Measurements from ENCODE around the gene IRS1. TPM values are rescaled to one million over a fixed set of nuclear protein-coding genes. Genes with fewer than 3 reads are reported as not detected.

The IRS1 gene
- total RNA-seq, 3 donors from 2014 or later, result 8.1 to 29.0 (median 13.5) TPM

DNA sequence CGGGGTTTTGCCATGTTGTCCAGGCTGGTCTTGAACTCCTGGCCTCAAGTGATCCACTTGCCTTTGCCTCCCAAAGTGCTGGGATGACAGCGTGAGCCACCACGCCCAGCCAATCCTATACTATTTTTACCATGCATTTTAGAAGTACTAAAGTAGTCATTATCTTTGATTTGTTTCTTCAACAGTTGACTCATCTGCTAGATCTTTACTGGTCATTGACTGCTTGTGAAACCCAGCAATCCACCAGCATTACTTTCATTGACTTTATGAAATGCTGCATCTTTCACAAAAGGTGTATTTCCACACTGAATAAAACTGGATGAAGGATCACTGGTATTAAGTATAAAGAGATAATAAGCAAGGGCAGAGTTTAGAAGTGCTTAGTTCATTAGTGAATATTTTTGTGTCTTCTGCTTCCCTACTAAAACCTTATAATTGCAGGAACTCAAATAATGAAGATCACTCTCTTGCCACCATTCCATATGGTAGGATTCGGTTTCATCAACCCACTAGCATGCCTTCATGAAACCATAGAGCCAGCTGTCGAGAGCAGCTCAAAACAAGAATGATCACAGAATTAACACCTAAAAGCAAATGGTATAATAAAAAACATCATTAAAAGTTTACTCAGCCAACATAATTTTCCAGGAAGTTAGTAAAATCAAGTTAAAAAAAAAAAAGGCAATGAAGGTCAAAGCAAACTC, 33.1 kb downstream of the IRS1 start:
- Histone ChIP-seq H3K9me3 (no peaks in the 10 kb centered on the region), H3K4me3 (no peak overlapping the region), H3K4me1 (ENCODE audit: low read depth) (peaks cover 4% of the 10 kb centered on the region), H3K36me3 (ENCODE audit: low read depth) (no peaks in the 10 kb centered on the region)
- ATAC-seq (no peak), DNase-seq (no peak)
- no peak for TF ChIP-seq CTCF (IDR thresholded peaks at IDR 0.05)
- intact Hi-C loops (cut with DNase I, micrococcal nuclease), result no loop called here

DNA sequence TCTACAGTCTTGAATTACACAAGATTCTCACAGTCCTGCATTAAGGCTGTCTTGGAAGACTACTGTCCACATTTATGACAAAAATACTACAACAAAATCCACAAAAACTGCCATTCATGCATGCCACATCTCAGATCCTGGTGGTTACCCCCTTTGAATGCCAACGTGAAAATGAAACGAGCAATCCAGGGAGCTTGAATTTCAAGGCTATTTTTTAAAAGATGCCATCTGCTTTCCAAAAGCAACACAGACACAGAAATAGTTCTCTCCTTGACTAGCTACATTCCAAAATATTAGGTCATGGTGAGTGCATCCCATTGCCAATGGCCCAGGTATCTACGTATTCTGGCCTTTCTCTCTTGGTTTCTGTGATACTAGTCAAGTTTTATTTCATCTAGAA, 36.3 kb downstream of the IRS1 start:
- H3K4me3 ChIP-seq, result no peak overlapping the region
- DNase-seq (no peak), ATAC-seq (no peak)
- TF ChIP-seq CTCF (IDR thresholded peaks at IDR 0.05), result no peak
- H3K4me1 ChIP-seq (ENCODE audit: low read depth), result no peaks in the 10 kb centered on the region
- intact Hi-C loops (cut with DNase I, micrococcal nuclease), result no loop called here
- no peaks in the 10 kb centered on the region for H3K36me3 ChIP-seq (ENCODE audit: low read depth)
- no peaks in the 10 kb centered on the region for H3K9me3 ChIP-seq

DNA sequence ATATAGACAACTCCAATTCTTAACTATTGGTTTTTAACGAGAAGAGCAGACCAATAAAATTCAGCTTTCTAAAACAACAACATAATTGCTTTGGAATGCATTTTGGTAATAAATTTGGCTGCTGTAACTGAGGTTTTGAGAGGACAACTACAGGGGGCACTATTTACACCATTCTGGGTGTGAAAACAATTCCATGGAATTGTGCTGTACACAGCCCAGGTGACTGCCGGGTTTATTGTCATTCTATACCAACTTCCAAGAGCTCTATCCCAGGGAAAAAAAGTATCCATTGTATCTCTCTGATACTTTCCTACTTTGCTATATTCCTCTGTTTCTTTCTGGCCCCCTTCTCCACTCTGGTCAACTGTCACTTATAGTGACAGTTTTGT, 38.4 kb downstream of the IRS1 start:
- no peak for ATAC-seq
- intact Hi-C loops (cut with DNase I, micrococcal nuclease), result no loop called here

DNA sequence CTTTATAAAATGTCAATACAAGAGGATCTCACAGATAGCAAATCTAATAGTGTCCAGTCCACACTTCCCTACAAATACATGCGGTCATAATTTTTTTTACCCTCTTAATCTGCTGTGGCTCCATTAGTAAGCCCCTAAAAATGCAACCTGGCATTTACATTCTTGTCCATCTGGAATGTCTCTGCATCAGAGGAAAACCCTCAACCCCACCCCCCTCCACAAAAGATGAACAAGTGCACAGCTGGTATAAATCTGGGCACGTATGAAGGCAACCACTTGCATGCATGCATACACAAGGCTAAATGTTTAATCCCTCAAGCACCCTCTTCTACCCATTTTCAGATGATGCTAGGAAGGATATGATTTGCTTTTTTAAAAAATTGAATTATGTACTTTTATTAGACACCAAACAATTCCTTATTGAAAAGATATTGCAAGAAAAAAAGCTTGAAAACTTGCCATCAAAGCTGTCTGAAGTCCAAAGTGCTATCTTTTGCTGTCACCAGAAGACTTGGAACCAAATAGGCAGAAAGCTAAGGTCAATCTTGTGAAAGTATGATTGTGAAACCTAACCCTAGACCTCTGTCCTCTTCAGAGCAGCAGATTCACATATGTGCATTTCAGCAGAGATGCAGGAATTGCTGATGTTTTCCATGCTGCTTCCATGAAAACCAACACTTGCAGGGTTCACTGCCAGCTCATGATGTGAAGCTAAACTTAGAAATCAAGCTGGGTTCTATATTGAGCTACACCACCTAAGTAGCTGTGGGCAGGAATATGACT, 39.0 kb downstream of the IRS1 start:
- no peaks in the 10 kb centered on the region for H3K36me3 ChIP-seq (ENCODE audit: low read depth)
- no peaks in the 10 kb centered on the region for H3K9me3 ChIP-seq
- intact Hi-C loops (cut with DNase I, micrococcal nuclease), result no loop called here
- no peaks in the 10 kb centered on the region for H3K4me1 ChIP-seq (ENCODE audit: low read depth)
- no peak overlapping the region for H3K4me3 ChIP-seq
- no peak for TF ChIP-seq CTCF (IDR thresholded peaks at IDR 0.05)
- DNase-seq (no peak), ATAC-seq (peak; percentile 47)

More for the DNA sequence above, 38.4 kb downstream of the IRS1 start:
- no peak for DNase-seq
- Histone ChIP-seq H3K9me3 (no peaks in the 10 kb centered on the region), H3K36me3 (ENCODE audit: low read depth) (no peaks in the 10 kb centered on the region), H3K4me1 (ENCODE audit: low read depth) (no peaks in the 10 kb centered on the region), H3K4me3 (no peak overlapping the region)
- no peak for TF ChIP-seq CTCF (IDR thresholded peaks at IDR 0.05)

DNA sequence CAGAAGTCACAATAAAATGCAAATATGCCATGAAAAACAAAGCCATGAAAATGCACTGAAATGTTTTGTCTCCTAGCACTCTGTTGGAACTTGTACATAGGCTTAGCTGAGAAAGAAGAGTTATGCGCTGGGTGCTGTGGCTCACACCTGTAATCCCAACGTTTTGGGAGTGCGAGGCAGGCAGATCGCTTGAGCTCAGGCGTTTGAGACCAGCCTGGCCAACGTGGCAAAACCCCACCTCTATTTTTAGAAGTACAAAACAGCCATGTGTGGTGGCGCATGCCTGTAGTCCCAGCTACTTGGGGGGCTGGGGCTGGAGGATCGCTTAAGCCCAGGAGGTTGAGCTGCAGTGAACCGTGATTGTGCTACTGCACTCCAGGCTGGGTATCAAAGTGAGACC, 39.9 kb downstream of the IRS1 start:
- TF ChIP-seq CTCF (IDR thresholded peaks at IDR 0.05), result no peak
- H3K36me3 ChIP-seq (ENCODE audit: low read depth), result no peaks in the 10 kb centered on the region
- H3K4me1 ChIP-seq (ENCODE audit: low read depth), result no peaks in the 10 kb centered on the region
- intact Hi-C loops (cut with DNase I, micrococcal nuclease), result no loop called here
- H3K4me3 ChIP-seq, result no peak overlapping the region
- no peaks in the 10 kb centered on the region for H3K9me3 ChIP-seq
- no peak for ATAC-seq
- no peak for DNase-seq
